HG02938 (cell line): ENCODE data around the gene RASA3.

Experiments used
- ATAC-seq: cut with Tn5 transposase; IDR thresholded peaks from one replicate; pipeline ENCODE4 v1.9.1; 2021; ENCODE audit warnings: mild to moderate bottlenecking, moderate library complexity; ENCODE audit not compliant: unreplicated experiment

Gene RASA3

DNA sequence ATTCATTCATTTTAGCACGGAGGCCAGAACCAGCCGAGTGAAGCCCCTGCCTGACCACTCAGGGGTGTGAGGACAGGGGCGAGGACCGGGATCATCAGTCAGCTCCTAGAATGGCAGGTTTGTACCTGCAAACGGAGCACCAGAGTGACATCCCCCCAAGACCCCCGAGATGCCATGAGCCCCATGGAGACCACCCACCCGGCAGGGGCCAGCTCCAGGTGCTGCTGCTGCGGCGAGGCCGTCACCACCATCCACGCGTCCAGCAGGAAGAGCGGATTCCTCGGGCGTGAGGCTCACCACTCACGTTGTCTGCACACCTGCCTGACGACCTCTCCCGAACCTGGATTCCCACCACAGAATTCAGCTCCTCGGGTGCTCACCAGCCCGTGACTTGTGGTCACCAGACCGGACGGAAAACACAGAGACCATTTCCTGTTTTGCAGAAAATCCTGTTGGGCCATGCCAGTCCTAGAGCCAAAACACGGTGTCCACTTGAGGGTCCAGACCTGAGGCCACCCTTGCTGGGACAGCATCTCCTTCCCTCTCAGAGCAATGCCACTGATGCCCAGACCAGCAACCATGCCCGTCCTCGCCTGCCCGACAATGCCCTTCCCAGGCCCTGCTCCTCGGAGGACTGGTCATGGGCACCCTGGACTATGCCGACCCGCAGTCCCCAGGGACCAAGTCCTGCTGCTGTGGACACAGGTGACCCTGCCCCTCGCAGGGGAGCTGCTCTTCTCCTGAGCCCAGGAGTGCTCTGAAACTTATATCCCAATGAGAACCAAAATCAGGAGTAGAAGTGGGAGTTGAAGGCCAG, 74.2 kb downstream of the RASA3 start:
- no peak for ATAC-seq

DNA sequence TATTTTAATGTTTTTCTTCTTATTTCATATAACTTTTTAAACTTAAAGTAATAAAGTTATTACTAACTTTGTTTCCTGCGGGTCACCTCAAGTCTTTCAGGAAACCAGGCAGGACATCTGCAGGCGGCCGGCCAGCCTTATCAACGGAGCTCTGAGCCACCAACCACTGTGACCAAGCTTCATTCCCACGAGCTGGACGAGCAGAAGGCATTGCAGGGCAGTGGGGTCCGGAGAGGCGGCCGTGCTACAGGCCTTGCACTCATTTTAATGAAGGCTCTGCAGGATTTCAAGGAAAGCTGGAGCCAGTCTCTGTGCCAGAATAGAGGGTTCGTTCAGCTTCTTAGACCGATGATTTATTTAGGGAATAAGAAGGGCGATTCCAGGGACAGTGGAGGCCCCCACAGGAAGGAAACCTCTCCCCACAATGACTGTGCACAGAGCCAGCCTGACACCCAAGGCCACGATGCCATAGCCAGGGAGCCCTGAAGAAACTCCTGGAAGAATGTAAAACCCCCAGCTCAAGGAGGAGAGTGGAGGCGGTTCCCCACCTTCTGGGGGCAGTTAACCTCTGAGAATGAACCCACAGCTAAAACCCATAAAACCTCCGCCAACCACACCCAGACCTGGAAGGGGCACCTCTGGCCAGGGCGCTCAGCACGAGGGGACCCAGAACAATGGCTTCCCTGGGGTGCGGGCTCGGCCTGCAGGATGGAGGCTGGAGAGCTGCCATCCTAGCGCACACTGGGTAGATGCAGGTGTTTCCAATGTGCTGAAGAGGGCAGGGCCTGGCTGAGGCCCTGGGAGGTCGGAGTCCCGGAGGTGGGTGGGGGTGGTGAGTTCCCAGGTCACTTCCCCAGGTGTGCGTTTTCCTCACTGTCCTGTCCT, 75.0 kb downstream of the RASA3 start:
- no peak for ATAC-seq

DNA sequence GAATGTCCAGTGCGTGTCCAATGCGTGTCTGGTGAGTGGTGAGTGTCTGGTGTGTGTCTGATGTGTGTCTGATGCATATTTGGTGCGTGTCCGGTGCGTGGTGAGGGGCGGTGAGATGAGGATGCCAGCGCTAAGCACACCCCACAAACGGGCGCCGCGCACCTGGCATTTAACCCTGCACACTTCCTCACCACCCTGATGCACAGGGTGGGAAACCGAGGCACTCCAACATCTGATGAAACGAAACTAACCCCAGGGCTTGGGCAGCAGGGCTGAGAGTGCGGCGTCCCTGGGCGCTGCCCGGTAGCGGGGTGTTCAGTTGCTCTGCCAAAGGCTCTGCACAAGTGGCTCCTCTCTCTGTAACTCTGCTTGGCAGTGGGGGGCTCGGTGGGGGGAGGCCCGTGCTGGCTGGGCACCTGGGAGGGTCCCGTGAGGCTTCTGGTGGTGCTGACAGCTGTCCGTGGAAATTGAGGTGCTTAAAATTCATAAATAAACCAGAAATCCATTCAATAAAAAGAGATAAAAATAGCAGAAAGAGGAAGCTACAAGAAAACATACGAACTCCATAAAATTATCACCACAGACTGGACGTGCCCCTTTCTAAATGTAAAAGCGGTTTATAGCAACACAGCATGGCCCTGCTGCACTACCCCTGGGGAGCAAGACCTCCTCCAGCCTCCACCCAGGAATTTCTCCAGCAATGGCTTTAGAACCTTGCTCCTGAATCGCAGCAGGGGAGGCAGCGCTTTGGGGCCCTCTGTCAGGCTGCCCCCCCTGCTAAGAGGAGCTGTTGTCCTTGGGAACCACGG, 76.0 kb downstream of the RASA3 start:
- no peak for ATAC-seq

DNA sequence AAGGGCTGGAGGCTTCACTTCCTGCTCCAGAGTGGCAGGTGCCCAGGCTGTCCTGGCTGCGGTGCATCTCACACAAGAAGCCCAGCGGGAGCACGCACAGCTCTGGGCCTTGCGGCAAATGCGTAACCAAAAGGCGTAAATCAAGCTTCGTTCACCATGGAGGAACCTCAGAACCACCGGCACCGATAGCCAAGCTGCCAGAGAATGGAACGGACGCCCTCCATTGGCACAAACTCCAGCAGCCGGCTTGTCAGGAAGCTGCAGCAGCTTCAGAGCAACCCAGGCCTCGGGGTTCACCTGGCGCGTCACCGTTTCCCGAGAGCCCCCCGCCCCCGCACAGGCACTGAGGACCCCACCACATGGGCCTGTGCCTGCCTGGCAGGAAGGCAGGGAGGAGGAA, 76.7 kb downstream of the RASA3 start:
- ATAC-seq: no peak

DNA sequence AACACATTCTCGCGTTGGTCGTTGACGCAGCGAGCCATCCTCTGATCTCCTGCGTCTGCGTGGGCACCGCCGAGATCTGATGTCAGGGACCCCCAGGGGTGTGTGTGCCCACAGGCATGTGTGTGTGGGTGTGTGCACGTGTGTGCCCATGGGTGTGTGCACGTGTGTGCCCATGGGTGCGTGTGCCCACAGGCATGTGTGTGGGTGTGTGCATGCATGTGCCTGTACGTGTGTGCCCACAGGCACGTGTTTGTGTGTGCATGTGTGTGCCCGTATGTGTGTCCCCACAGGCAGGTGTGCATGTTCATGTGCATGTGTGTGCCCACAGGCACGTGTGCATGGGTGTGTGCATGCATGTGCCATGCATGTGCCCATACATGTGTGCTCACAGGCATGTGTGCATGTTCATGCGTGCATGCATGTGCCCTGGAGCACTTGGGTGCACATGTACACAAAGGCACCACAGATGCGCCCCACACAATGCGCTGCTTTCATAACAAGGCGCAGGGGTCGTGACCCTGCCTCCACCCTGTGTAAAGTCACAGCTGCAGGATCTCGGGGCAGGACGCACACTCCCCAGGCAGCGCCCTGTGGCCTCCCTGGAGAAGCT, 77.5 kb downstream of the RASA3 start:
- ATAC-seq: no peak

DNA sequence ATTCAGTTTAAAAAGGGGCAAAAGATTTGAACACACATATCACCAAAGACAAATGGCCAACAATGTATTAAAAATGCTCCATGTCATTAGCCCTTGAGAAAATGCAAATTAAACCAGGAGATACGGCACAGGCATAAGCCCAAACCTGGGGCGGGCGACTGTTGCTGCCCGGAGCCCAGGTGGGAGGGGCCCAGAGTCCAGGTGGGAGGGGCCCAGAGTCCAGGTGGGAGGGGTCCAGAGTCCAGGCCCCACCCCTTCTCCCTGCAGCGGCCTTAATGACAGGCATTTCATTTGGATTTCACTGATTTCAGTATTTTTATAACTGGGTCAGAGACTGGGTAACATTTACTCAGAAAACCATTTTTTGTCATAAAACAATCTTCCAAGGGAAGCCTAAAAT, 78.2 kb downstream of the RASA3 start:
- ATAC-seq: no peak

DNA sequence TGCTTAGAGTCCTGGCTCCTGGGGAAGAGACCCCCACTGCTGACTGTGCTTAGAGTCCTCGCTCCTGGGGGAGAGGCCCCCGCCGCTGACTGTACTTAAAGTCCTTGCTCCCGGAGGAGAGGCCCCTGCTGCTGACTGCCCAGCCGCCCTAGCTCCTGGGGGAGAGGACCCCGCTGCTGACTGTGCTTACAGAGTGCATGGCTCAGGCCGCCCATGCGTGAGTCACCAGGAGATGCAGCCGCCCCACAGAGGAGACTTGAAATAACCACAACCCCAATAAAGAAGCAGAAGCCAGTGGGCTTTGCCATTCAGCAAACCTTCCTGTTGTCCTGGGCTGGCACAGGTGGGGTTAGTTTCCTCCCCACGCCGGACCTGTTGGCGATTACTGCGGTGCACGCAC, 79.4 kb downstream of the RASA3 start:
- no peak for ATAC-seq

DNA sequence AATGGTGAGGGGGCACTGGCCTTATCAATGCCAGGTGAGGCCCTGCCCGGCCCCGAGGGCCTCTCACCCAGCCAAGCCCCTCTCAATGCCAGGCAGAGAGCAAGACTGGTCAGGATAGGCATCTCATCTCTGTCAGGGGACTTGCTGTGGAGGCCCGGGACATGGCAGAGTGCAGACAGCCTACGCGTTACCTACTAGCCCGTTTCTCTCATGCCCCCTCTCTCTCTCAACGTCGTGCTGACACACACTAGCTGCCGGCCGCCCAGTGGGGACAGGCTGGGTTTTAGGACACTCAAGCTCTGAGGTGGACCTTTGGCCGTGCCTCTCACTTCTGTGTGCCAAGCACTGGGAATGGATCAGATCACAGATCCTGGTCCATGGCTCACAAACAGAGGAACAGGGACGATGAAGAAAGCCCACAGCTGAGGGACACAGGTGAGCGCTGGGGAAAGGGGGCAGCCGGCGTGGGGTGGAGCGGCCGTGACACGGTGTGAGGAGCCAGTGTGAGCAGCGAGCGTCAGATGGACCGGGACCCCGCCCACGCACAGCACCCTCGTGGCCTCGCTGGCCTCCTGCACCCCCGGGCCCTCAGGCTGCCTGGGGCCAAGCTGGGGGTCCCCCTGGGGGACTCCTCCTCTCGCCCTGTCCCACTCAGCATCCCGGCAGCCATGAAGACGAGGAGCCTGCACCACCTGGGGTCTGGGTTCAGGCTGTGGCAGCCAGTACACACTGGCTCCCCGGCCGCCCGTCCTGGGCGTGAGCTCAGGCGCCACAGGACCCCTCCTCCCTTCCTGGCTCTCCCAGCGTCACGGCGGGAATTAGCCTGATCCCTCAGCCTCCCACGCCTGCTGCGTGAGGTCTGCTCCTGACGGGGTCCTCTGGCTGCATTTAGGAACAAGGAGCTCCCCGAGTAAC, 81.6 kb downstream of the RASA3 start:
- ATAC-seq: no peak

DNA sequence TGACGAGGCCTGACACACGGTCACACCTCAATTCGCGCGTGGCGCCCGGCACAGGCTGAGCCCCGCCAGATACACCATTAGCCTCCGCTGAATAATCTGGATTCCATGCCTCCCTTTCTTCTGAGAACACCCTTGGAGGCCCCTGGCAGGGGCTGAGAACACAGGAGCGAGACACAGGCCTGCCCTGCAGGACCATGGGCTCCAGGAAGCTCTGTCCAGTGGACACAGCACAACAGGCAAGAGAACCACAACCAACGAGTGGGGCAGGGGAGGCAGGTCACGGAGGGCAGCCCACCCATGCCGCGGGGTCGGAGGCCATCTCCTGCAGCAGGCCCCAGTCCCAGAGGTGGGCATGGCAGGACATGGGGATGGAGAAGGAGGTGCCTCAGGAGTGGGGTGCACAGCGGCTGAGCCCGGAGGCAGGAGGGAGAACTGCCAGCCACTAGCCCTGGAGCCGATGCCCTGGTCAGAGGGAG, 82.8 kb downstream of the RASA3 start:
- ATAC-seq: no peak

DNA sequence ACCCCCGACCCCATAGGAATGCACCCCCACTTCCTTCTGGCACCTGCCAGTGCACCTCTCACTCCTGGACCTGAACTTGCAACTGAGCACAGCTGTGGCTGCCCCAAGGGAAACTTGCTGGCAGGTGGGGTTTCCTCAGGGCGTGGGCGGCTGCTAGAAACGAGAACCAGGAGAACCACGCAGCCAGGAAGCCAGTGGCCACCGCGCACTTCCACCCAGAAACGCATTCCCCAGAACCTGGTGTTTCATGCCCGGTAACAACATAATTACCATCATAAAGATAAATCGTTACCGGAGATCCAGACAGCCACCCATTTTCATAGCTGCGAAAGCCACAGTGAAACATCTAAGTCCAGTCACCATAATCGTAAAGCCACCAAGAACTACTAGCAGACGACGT, 83.4 kb downstream of the RASA3 start:
- ATAC-seq: no peak

DNA sequence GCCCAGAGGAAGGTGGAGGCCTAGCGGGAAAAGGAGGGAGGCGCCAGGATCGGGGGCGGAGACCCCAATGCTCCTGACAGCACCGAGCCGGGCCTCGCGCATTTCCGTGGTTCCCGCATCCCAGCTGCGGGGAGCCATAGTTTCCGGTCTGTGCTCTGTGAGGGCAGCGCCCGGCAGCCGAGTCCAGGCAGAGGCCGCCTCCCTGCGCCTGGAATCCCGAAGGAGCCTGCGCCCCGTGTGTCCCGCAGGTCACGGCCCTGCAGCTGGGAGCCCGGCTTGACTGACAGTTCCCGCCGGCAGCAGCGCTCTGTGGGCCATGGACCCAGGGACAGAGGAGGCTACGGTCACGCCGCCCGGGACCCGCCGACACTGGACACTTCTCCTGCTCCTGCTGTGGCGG, 84.0 kb downstream of the RASA3 start:
- ATAC-seq: no peak

DNA sequence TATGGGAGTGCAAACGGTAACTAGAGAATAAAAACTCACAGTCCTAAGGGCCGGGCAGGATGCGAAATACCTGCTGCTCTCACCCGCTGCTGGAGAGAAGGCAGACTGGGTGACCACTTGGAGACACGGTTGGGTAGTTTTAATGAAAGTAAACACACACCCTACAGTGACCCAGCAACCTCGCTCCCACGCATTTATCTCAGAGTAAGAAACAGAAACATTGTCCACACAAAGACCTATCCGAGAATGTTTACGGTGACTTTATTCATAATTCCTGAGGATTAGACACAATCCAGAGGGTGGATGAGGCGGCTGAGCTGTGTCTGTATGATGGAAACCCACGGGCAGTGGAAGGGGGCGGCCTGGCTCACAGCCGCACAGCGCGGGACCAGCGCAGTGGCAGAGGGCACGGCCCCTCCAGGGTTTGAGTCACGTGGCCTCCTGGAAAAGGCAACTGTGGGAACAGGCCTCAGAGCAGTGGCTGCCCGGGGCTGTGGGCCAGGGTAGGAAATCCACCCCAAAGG, 85.0 kb downstream of the RASA3 start:
- peak; percentile 86 for ATAC-seq

DNA sequence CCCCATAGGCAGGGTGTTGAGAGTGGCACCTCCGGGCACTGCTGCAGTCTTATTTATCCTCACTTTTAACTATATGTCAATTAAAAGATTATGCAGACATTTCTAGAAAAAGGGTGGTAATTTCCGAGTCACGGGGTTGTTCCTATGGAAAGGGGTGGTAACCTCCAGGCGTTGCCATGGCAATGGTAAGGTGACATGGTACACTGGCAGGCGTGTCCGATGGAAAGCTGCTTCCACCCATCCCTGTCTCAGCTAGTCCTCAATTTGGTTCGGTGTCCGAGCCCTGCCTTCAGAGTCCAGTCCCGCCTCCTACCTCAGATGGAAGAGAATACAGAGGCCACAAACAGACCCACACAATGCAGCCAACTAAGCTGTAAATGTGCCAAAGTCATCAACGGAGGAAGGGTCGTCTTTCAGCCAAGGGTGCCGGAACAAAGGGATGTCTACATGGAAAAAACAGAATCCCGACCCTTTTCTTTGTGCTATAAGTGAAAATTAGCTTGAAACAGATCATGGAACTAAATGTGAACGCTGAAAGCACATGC, 85.9 kb downstream of the RASA3 start:
- no peak for ATAC-seq

DNA sequence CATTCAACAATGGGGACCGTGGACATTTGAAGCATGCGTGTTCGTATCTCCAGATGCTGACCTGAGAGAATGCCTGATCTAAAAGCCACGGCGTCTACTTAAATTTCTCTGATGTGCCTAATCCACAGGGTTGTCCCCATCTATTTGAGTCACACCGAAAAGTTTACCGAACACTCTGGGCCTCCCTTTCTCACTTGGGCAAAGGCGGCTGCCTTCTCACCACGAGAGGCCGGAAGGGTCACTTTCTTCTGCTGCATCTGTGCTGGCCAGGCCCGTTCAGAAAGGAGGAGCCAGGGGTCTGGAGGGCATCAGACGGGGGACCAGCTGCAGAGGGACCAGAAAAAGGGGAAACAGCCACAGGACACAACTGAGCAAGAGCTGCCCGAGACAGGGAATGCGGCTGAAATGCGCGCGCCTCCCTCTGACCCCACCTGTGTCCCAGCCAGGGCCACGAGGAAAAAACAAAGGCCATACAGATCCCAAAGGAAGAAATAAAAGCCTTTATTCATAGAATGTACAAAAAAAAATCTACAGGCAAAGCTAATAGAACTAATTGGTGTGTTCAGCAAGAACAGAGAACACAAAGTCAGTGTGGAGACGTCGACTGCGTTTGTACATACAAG, 87.2 kb downstream of the RASA3 start:
- no peak for ATAC-seq

DNA sequence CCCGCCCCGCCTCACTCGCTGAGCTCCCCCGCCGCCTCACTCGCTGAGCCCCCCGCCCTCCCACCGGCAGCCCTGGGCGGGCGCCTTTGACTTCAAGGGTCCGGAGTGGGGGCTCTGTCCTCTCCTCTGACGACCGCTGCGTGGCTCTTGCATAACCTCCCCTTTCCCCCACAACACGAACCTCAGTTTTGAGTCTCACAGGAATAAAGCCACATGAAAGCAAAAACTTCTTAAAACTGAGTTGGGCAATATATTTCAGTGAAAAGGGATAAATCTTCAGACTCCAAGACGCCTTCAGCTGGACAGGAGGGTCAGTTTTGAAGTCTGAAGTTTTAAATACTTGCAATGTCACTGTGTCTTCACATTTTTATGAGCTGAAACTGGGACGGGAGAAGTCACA, 87.9 kb downstream of the RASA3 start:
- no peak for ATAC-seq

DNA sequence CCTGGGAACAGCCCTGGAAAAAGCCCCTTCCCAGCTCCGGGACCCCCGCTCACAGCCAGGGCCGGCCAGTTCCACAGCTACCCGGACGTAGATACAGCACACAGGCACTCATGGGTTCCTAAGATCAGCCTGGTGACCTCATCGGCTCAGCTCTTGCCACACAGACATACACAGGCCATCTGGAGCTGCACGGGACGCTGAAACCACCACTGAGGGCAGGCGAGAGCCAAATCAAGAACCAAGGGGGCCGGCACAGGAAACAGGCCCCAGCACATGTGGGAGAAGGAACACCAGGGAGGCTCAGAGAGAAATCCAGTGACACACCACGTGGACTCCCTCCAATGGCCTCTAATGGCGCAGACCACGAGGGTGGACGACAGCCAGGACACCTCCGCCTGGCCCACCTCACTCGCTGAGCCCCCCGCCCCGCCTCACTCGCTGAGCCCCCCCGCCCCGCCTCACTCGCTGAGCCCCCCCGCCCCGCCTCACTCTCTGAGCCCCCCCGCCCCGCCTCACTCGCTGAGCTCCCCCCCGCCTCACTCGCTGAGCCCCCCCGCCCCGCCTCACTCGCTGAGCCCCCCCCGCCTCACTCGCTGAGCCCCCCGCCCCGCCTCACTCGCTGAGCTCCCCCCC, 88.9 kb downstream of the RASA3 start:
- no peak for ATAC-seq

DNA sequence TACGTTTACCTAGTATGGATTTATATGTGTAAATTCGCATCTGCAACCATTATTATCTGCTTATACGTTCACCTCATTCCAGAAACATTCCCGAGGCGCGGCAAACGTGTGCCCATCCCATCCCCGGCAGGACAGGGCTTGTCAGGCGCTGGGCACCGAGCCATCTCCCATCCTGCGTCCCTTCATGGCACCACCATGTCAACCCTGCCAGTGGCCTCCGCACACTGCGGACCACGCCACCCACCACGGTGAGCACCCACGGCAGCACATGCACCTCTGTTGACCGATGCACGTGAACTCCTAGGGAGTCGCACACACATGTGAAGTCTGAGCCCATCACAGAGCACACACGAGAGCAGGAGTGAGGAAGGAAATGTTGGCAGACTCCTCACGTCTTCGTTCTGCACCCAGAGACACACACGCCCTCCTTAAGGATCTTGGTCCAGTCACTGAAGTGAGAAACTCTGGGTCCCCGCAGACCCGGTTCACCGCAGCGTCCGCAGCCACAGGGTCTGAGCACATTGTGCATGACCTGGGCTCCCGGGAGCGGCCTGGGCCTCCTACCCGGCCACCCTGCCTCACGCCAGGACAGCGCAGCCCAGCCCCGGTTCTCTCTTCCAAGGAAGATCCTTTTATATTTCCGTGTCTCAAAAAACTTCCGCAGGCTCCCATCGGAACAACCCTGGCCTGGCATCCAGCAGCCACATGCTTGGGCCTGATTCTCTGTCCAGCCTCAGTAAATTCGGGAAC, 90.2 kb downstream of the RASA3 start:
- ATAC-seq: no peak

DNA sequence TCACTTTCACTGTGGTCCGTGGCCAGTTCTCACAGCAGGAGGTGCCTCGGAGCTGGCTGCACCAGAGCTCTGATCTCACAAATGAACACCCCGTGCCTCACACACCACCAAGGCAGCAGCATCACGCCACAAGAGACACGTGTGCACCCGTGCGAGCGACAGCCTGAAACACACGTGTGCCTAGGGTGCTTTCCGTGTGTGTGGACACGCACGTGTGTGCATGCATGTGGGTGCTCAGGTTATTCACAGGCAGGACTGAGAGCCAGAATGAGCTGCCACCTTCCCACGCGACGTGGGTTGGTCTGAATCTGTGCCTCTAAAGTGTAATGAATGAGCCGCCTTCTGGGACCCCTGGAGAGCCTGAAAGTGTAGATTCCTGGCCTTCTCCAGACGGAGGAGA, 90.9 kb downstream of the RASA3 start:
- no peak for ATAC-seq
